Spleen (tissue), 11 donors: ENCODE measurements around the gene PAX5. TPM values are rescaled to one million over a fixed set of nuclear protein-coding genes. Genes with fewer than 3 reads are reported as not detected.
A peak's percentile ranks its signal among the peaks of the same experiment; 100 is the strongest.

Source experiments
- DNase-seq: peaks from one replicate; pipeline ENCODE4 v3.0.0-alpha.2; 2020
- H3K27ac ChIP-seq, 8 donors: fragments of 200-600 bp; sonication (generic) in 7 of 8; 1 replicate in 4 of 8; 2 replicates in 4 of 8; pipeline versions ENCODE4 v1.5.0 to v1.8.0; 2016 to 2021; ENCODE audit warnings: inconsistent platforms in 4 of 8, mild to moderate bottlenecking in 4 of 8, moderate library complexity in 1 of 8
- H3K27me3 ChIP-seq, 7 donors: fragments of 200-600 bp; sonication (generic) in 6 of 7; replicated peaks in 1 of 7; 1 replicate in 4 of 7; 2 replicates in 3 of 7; pipeline versions ENCODE4 v1.5.0 to v1.8.0; 2016 to 2021; ENCODE audit warnings: inconsistent platforms in 3 of 7, mild to moderate bottlenecking in 1 of 7
- H3K36me3 ChIP-seq, 6 donors: fragments of 200-600 bp; sonication (generic) in 5 of 6; 1 replicate in 4 of 6; 2 replicates in 2 of 6; pipeline versions ENCODE4 v1.5.0 to v1.8.0; 2016 to 2021; ENCODE audit warnings: inconsistent platforms in 2 of 6
- H3K4me1 ChIP-seq, 6 donors: fragments of 200-600 bp; sonication (generic) in 5 of 6; 1 replicate in 3 of 6; 2 replicates in 3 of 6; pipeline versions ENCODE4 v1.5.0 to v1.8.0; 2016 to 2021; ENCODE audit warnings: inconsistent platforms in 3 of 6
- H3K4me3 ChIP-seq, 8 donors: fragments of 200-600 bp; sonication (generic) in 7 of 8; 1 replicate in 4 of 8; 2 replicates in 4 of 8; pipeline versions ENCODE4 v1.5.0 to v1.8.0; 2016 to 2021; ENCODE audit warnings: inconsistent platforms in 4 of 8, mild to moderate bottlenecking in 4 of 8, moderate library complexity in 2 of 8
- H3K9me3 ChIP-seq, 8 donors: fragments of 200-600 bp; sonication (generic) in 7 of 8; 1 replicate in 4 of 8; 2 replicates in 4 of 8; pipeline versions ENCODE4 v1.5.0 to v1.8.0; 2016 to 2021; ENCODE audit warnings: inconsistent platforms in 4 of 8
- CTCF ChIP-seq, 11 experiments: fragments of 200-600 bp in 7 of 11; fragments of 450-650 bp in 4 of 11; sonication (generic) in 4 of 11; IDR thresholded peaks in 8 of 11; conservative IDR thresholded peaks in 3 of 11; 1 replicate in 7 of 11; 2 replicates in 4 of 11; pipeline versions ENCODE4 v1.4.0 to v1.8.0; 2016 to 2021; ENCODE audit warnings: antibody characterized with exemption in 11 of 11, inconsistent platforms in 4 of 11, mild to moderate bottlenecking in 1 of 11
- POLR2A ChIP-seq, 3 donors: fragments of 450-650 bp; IDR thresholded peaks; one replicate each; pipeline ENCODE4 v1.5.1; 2017; ENCODE audit warnings: antibody characterized with exemption in 3 of 3, mild to moderate bottlenecking in 1 of 3
- POLR2AphosphoS5 ChIP-seq, 3 donors: sonication (generic); formaldehyde crosslinking; IDR thresholded peaks; one replicate each; pipeline ENCODE4 v1.5.1; 2017; ENCODE audit warnings: antibody characterized with exemption in 3 of 3
- WGBS, 5 donors: extraction: QIAGEN DNeasy Blood & Tissue Kit in 3 of 5; methylation state at CpG; one replicate each; pipeline versions ENCODE4 v1.1.5 to v1.1.7; 2013 to 2018; 5-methylcytosine and 5-hydroxymethylcytosine counted together
- intact Hi-C: fragments of 100-400 bp; cut with DNase I; formaldehyde crosslinking; loops from one replicate; pipeline ENCODE4 v1.15.0; 2023; ENCODE audit warnings: low total_unique reads
- polyA plus RNA-seq, 3 donors: library from polyadenylated mRNA; stranded (reverse); fragments of 200-250 nt; gene quantifications; one replicate each; pipeline ENCODE4 v1.2.1, GENCODE V29; 2013
- total RNA-seq, 7 donors: library from RNA; depleted of rRNA in 3 of 7; stranded (reverse); fragments of >200 nt in 3 of 7; fragmentation: NEBNext Ultra II Directional in 4 of 7; extraction: Animal tissue kit (Norgen Biotek cat#: 25700) in 4 of 7; gene quantifications; one replicate each; pipeline versions ENCODE4 v1.1.0 to v1.2.1, GENCODE V29; 2016 to 2021
- donor health status: healthy with polysubstance abuse.
- donor health status: DM: no; HTN: no; CAD: no; lungs with moderate emphysema.
- donor health status: DM: no; HTN: no; CAD: no.
- donor health status: Bipolar disorder and iron deficiency.
- donor health status: healthy.
- donor health status: DM: no; HTN: no; CAD: no.
- donor health status: DM: yes; HTN: yes; CAD: no.

Gene PAX5
- total and polyA plus RNA-seq, 10 donors, result 15.9 to 120 (median 53.0) TPM

- Histone ChIP-seq H3K4me3 (no peak overlapping the region), H3K27me3 (peaks cover 0 to 8% (median 0%) of the 10 kb centered on the region in 7 donors), H3K27ac (no peak overlapping the region), H3K36me3 (peaks cover 0 to 85% (median 0%) of the 10 kb centered on the region in 6 donors), H3K9me3 (no peaks in the 10 kb centered on the region), H3K4me1 (peaks cover 0 to 3% (median 0%) of the 10 kb centered on the region in 6 donors)
- 85 to 94% (median 89%) methylated on average over 6 of the region's 6 CpGs for WGBS, 5 donors
- DNase-seq, result no peak
- intact Hi-C loops, result no loop called here
- TF ChIP-seq POLR2AphosphoS5 (IDR thresholded peaks at IDR 0.05) (no peak), POLR2A (IDR thresholded peaks at IDR 0.05) (no peak), CTCF (IDR thresholded peaks at IDR 0.05 in 8 of 11, conservative IDR thresholded peaks at IDR 0.05 in 3 of 11) (no peak)
These were observed 133.2 kb downstream of the PAX5 start for GRCh38 chr9:36900856-36901220.

- H3K4me1 ChIP-seq, result peaks cover 0 to 3% (median 0%) of the 10 kb centered on the region in 6 donors
- 77 to 87% (median 83%) methylated on average over 18 of the region's 18 CpGs for WGBS, 5 donors
- H3K4me3 ChIP-seq, result no peak overlapping the region
- no peak for TF ChIP-seq POLR2A (IDR thresholded peaks at IDR 0.05)
- no peak for TF ChIP-seq CTCF (IDR thresholded peaks at IDR 0.05 in 8 of 11, conservative IDR thresholded peaks at IDR 0.05 in 3 of 11)
- no peak for TF ChIP-seq POLR2AphosphoS5 (IDR thresholded peaks at IDR 0.05)
- no peak for DNase-seq
- no peak overlapping the region for H3K27ac ChIP-seq
- H3K36me3 ChIP-seq, result peaks cover 0 to 84% (median 0%) of the 10 kb centered on the region in 6 donors
- H3K27me3 ChIP-seq, result peaks cover 0 to 8% (median 0%) of the 10 kb centered on the region in 7 donors
- intact Hi-C loops, result no loop called here
- no peaks in the 10 kb centered on the region for H3K9me3 ChIP-seq
These were observed 133.8 kb downstream of the PAX5 start for GRCh38 chr9:36900136-36900855.

- intact Hi-C loops, result no loop called here
- H3K4me1 ChIP-seq, result peaks cover 0 to 3% (median 0%) of the 10 kb centered on the region in 6 donors
- H3K9me3 ChIP-seq, result no peaks in the 10 kb centered on the region
- H3K4me3 ChIP-seq, result no peak overlapping the region
- DNase-seq, result no peak
- peaks cover 0 to 8% (median 0%) of the 10 kb centered on the region in 7 donors for H3K27me3 ChIP-seq
- TF ChIP-seq POLR2AphosphoS5 (IDR thresholded peaks at IDR 0.05), result no peak
- no peak for TF ChIP-seq POLR2A (IDR thresholded peaks at IDR 0.05)
- no peak for TF ChIP-seq CTCF (IDR thresholded peaks at IDR 0.05 in 8 of 11, conservative IDR thresholded peaks at IDR 0.05 in 3 of 11)
- WGBS, 5 donors, result 81 to 95% (median 88%) methylated on average over 4 of the region's 4 CpGs
- no peak overlapping the region for H3K27ac ChIP-seq
- H3K36me3 ChIP-seq, result peaks cover 0 to 84% (median 0%) of the 10 kb centered on the region in 6 donors
These were observed 134.7 kb downstream of the PAX5 start for GRCh38 chr9:36899406-36899805.

GRCh38 chr9:36898431-36899020 lies 135.5 kb downstream of the PAX5 start:
- peaks cover 0 to 3% (median 0%) of the 10 kb centered on the region in 6 donors for H3K4me1 ChIP-seq

More at GRCh38 chr9:36898431-36899020, 135.5 kb downstream of the PAX5 start:
- H3K27ac ChIP-seq, result no peak overlapping the region
- 80 to 88% (median 85%) methylated on average over 18 of the region's 18 CpGs for WGBS, 5 donors
- intact Hi-C loops, result no loop called here
- H3K4me3 ChIP-seq, result no peak overlapping the region
- H3K36me3 ChIP-seq, result peaks cover 0 to 90% (median 0%) of the 10 kb centered on the region in 6 donors
- TF ChIP-seq CTCF (IDR thresholded peaks at IDR 0.05 in 8 of 11, conservative IDR thresholded peaks at IDR 0.05 in 3 of 11) (no peak), POLR2A (IDR thresholded peaks at IDR 0.05) (no peak), POLR2AphosphoS5 (IDR thresholded peaks at IDR 0.05) (peak in 1 of 3 donors; percentile 43)
- no peak for DNase-seq
- peaks cover 0 to 8% (median 0%) of the 10 kb centered on the region in 7 donors for H3K27me3 ChIP-seq
- H3K9me3 ChIP-seq, result no peaks in the 10 kb centered on the region
